Muscle of arm (tissue), 12 donors: ENCODE data around the gene MRPL52. TPM values are rescaled to one million over a fixed set of nuclear protein-coding genes. Genes with fewer than 3 reads are reported as not detected.
"Not testable (repeated sequence)": the region's sequence is repeated elsewhere in the genome, so short reads cannot be mapped to it uniquely, and the experiment has no call there.

Experiments used
- DNase-seq: peaks from one replicate; pipeline ENCODE4 v3.0.0-alpha.2; 2013
- polyA plus RNA-seq, 12 donors: library from polyadenylated mRNA; unstranded; fragments of 120-200 nt; gene quantifications; one replicate each; pipeline ENCODE4 v1.2.1, GENCODE V29; 2013; ENCODE audit not compliant: insufficient read length in 12 of 12

Gene MRPL52
- polyA plus RNA-seq, 12 donors, result 52.5 to 71.0 (median 60.1) TPM; not detected in 1

DNA sequence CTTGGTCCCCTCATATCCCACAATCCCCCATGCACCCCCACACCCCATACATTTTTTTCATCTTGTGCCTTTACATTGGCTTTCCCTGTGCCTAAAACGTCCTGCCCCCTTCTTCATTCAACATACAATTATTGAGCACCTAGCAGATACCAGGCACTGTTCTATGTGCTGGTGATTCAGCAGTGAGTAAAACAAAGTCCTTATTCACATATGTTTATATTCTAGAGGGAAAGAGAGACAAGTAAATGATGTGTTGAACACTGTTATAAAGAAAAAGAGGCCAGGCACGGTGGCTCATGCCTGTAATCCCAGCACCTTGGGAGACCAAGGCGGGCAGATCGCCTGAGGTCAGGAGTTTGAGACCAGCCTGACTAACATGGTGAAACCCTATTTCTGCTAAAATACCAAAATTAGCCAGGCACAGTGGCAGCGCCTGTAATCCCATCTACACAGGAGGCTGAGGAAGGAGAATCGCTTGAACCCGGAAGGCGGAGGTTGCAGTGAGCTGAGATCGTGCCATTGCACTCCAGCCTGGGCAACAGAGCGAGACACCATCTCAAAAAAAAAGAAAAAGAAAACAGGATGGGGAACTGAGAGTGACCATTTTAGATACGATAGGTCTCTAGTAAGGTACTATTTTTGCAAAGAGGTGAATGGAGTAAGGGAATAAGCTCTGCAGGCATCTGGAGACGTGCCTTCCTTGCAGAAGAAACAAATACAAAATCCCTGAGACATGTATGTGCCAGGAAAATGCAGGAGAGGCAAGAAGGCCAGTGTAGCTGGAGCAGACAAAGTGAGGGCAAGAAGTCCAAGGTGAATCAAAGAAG lies 26.6 kb upstream of the MRPL52 start:
- no peak for DNase-seq

- no peak for DNase-seq
These were observed 26.1 kb upstream of the MRPL52 start for GRCh38 chr14:22803687-22803974.

DNA sequence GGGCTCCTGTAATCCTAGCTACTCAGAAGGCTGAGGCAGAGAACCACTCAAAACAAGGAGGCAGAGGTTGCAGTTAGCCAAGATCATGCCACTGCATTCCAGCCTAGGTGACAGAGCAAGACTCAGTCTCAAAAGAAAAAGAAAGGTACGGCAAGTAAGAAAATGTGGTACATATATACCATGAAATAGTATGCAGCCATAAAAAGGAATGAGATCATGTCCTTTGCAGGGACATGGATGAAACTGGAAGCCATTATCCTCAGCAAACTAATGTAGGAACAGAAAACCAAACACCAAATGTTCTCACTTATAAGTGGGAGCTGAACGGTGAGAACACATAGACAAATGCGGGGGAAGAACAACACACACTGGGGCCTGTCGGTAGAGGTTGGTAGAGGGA lies 24.5 kb upstream of the MRPL52 start:
- not testable (repeated sequence) for DNase-seq

- DNase-seq, result no peak
These were observed 22.1 kb upstream of the MRPL52 start for GRCh38 chr14:22807432-22808087.

DNA sequence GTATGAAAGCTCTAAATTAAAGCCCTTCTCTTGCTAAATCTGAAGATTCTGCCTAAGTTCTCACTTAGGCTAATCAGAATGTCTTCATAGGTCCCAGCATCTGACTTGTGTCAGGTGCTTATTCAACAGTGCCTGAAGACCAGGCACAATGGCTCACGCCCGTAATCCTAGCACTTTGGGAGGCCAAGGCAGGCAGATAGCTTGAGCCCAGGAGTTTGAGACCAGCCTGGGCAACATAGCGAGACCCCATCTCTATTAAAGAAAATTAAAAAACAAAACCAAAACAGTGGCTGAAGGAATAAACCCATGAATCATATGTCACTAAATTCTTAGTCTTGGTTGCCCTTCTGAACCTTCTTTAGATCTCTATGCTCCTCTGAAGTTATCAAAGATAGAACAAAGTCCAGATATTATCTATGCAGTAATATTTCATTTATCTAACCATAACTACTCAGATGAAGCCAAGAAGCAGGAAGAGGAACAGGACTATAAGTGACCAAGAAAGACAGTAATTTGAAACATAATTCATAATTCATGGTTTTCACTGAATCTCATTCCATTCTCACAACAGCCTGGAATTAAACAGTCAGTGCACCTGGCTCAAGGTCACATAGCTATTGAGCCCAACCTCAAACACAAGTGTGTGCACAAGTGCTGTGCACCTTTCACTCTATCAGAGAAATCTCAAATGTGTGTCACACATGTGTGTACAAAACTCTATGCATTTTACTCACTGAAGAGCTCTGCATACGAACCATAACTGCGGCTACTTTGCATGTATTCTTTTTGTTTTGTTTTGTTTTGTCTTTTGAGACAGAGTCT lies 21.1 kb upstream of the MRPL52 start:
- no peak for DNase-seq

DNA sequence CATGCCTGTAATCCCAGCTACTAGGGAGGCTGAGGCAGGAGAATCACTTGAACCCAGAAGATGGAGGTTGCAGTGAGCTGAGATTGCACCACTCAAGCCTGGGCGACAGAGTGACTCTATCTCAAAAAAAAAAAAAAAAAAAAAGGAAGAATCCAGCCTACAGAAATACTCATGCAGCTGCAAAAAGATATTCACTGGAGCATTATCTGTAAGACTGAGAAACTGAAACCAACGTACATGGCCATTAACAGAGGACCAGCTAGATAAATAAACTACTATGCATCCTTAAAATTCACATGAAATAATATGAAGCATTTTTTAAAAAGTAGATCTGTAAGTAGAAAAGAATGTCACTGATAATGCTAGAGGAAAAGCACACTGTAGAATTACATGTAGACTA lies 18.0 kb upstream of the MRPL52 start:
- DNase-seq, result no peak

- DNase-seq, result no peak
These were observed 16.9 kb upstream of the MRPL52 start for GRCh38 chr14:22812744-22813143.

DNA sequence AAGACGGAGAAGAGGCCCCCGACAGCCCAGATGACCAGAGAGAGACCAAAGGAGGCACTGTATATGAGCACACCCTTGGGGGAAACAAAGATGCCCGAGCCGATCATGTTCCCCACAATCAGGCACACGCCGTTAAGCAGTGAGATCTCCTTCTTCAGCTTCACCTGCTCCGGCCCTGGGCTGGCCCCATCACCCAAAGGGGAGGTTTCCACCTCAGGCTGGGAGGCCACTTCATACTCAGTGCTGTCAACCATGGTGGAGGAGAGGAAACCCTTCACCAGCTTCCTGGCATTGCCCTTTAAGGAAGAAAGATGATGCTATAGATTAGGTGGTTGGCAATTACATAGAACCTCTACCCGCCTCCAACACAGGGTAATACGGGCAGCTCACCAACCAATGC lies 16.5 kb upstream of the MRPL52 start:
- DNase-seq, result no peak

- DNase-seq, result no peak
These were observed 15.3 kb upstream of the MRPL52 start for GRCh38 chr14:22814373-22814772.

DNA sequence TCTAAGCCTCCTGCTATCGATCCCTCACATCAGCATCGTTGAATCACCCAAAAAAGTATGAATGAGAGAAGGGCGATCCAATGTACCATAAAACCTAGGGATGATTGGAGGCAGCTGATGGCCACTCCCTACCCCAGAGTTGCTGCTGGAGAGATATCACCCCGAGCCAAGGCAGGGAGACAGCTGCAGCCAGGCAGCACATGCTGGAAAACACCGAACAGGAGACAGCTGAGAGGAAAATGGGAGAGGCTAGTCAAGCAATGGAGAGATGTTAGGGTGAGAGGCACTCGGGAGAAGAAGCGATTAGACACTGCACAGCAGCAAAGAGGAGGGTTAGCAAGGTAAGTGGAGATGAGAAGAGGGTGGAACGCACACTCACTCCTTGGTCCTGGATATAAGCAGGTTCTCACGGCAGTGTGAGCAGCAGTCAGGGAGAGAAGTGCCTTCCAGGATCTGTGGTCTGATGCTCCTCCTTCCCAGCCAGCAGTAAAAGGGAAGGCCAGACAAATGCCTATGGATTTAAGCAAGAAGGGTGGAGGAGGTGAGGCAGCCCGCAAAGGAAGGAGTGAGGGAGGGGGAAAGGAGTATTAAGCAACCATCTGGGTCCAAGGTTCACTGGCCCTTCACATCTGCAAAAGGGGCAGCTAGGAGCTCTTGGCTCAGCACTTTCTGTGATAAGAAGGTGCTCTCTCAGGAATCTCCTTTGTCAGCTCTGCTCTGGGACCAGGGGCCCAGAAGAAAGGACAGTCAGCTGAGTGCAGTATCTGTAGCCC lies 14.6 kb upstream of the MRPL52 start, which contains the start of gene SLC7A7:
Gene SLC7A7, minus strand, starts transcription at position 495 of the 773 bp plus-strand sequence. CDS start 2,037 bp downstream, outside the sequence.
- no peak for DNase-seq

DNA sequence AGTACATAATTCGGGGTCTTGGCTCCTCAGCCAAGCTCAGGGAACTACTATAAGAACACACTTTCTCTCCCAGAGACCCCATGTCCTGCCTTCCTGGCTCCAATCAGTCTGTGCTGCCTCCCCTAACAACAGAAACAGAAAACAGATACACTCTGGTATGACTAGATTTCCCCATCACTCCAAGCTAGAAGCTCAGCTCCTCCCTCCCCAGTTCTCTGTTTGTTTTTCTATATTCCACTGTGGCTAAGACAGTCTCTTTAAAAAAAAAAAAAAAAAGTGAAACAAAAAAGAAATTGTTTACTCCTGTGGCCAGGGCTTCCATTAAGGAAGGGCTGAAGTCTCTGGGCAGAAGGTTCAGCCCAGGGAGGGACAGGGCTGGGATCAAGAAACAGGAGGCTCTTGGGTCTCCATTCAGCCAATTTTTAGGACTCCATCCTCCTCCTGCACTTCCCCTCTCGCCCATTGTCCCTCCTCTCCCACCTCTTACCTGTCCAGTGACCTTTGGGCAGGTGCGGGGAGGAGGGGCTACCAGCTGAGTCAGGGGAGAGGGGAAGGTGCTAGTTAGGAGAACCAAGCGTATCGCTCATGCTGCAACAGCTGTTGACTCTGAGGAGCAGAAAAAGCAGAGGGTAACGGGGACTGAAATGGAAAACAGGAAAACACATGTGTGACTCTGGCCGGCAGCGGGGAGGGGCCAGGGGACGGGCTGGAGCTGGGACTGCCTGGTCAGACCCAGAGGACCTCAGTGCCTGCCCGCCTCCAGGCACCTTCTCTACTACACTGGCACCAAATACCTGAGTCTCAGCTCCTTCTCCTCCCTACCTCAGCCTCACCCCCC lies 10.3 kb upstream of the MRPL52 start:
- DNase-seq, result no peak

- DNase-seq, result no peak
These were observed 9.0 kb upstream of the MRPL52 start for GRCh38 chr14:22820731-22821130.

- no peak for DNase-seq
These were observed 8.3 kb upstream of the MRPL52 start for GRCh38 chr14:22821193-22822015.

DNA sequence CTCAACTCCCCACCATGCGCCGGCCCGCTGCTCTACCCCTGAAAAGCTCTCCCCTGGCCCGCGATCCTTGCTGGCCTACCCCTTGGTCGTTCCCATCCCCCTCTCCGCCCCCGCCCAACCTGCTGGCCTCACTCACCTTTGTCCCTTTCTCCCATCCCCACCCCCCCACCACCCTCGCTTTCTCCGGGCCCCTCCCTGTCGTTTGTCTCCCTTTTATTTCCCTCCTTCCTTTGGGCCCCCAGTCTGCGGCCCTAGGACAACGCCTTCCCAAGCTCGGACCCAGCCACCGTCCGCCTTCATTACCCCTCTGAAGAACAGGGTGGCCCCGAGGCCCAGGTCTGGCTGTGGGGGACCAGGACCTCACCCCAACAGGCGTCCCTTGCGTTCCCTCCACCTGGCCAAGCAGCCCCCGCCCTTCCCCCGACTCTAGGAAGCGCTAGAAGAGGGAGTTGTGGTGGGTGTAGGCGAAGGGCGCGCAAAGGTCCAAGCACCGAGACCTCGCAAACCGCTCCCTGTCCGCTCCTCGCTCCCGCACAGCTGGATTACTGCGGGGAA lies 7.6 kb upstream of the MRPL52 start:
- DNase-seq, result no peak

DNA sequence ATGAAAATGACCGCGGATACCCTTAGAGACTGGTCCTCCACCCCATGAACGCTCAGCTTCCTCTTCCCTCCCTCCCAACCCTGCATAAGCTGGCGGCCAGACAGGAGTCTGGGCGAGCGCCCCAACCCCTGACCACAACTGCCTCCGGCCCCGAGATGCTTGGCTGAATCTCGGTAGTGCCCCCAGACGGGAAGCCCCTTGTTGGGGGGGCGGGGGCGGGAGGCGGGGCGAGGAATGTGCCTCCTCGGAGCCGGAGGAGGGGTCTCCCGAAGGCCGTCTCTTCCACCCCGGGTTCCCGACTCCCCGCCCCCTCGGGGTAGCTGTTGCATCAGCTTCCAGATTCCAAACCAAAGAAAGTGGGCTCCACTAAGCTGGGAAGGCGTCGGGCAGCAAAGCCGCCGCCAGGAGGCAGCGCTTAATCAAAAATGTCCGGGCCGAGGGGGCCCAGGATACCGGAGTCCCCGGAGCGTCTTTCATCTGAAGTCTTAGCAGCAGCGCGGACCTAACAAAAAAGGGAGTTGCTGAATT lies 7.1 kb upstream of the MRPL52 start:
- DNase-seq, result peak; percentile 90

DNA sequence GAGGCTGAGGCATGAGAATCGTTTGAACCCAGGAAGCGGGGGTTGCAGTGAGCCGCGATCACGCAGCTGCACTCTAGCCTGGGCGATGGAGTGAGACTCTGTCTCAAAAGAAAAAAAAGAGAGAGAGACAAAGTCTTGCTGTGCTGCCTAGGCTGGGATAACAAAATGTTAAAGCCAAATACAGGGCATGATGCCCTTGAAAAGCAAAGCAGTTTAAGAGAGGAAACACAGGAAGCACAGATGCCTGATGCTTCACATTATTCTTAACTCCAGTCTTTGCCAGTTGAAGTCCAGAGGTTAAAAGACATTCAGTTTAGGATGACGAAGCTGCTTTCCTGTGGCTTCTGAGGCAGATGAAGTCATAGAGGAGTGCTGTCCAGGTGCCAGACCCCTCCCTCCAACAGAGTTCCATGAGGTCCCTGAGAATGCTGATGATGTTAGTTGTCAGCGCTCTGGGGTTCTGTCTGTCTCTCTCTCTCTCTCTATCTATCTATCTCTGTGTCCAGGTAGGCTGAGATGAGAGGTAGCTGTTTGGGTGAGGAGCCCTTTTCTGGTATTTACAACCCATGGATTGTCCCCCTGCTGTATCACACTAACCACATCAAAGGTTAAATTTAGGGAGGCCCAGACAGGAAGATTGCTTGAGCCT lies 4.9 kb upstream of the MRPL52 start:
- no peak for DNase-seq

GRCh38 chr14:22829076-22829660 lies 519 bp upstream of the MRPL52 start:
- DNase-seq, result not testable (repeated sequence)

GRCh38 chr14:22830443-22831010 lies 840 bp downstream of the MRPL52 start:
- no peak for DNase-seq
